Measurements from ENCODE around the gene PTTG2.
"Not testable (repeated sequence)": the region's sequence is repeated elsewhere in the genome, so short reads cannot be mapped to it uniquely, and the experiment has no call there.

PTTG2 gene

DNA sequence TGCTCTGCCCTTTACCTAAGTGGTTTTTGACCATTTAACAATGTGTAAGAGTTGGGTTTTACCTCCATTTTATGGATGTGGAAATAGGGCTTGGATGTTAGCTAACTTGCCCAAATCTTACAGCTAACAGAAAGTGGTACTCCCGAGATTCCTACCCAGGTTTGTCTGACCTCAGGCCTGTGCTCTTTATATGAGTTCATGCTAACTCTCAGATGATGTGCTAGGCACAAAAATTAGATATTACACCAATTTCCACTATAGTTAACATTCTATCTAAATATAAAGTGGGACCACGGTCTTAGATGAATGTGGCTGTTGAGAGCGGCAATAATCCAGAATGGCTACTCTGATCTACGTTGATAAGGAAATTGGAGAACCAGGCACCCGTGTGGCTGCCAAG lies at the start of gene PTTG2:
Gene PTTG2 (plus strand): TSS at position 301 of the 400 bp plus-strand sequence. CDS start 37 bp downstream, at position 338.
- DNase-seq (ENCODE audit: low spot score) = no peak

DNA sequence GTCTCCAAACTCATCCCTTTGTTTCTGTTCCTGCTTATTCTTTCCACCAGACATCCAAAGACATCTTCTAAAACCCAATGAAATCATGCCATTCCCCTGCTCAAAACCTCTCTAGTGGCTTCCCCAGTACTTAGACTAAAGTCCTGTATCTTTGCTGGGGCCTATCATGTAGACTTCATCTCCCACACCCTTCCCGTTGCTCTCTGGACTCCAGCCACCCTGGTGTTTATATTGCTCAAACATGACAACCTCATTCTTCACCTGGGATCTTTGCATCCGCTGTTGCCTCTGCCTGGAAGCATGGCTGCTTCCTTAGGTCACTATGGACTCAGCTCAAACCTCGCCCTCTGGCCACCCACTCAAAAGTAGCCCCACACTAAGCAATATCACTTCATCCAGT lies 45.7 kb upstream of the PTTG2 start:
- DNase-seq (ENCODE audit: low spot score) = no peak

- DNase-seq (ENCODE audit: low spot score) = no peak
Observed at GRCh38 chr4:37917388-37917787, 42.8 kb upstream of the PTTG2 start.

DNA sequence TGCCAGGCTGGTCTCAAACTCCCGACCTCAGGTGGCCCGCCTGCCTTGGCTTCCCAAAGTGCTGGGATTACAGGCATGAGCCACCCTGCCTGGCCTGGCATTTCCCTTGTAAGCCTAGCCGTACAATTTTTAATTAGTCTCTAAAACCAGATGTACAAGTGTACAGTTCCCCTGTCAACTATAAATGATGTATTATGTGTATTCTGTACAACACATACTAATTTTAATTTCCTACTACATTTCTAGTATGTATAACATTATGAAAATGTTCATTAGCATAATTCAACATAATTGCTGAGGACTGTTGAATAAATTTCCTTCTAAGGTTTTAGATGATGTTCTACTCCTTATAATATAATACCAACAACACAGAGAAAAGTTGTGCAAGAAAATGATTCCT lies 41.5 kb upstream of the PTTG2 start:
- DNase-seq (ENCODE audit: low spot score) = no peak

- no peak for DNase-seq (ENCODE audit: low spot score)
Observed at GRCh38 chr4:37922328-37922727, 37.9 kb upstream of the PTTG2 start.

DNA sequence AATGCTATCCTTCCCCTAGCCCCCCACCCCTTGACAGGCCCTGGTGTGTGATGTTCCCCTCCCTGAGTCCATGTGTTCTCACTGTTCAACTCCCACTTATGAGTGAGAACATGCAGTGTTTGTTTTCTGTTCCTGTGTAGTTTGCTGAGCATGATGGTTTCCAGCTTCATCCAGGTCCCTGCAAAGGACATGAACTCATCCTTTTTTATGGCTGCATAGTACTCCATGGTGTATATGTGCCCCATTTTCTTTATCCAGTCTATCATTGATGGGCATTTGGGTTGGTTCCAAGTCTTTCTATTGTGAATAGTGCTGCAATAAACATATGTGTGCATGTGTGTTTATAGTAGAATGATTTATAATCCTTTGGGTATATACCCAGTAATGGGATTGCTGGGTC lies 37.1 kb upstream of the PTTG2 start:
- DNase-seq (ENCODE audit: low spot score) = not testable (repeated sequence)

DNA sequence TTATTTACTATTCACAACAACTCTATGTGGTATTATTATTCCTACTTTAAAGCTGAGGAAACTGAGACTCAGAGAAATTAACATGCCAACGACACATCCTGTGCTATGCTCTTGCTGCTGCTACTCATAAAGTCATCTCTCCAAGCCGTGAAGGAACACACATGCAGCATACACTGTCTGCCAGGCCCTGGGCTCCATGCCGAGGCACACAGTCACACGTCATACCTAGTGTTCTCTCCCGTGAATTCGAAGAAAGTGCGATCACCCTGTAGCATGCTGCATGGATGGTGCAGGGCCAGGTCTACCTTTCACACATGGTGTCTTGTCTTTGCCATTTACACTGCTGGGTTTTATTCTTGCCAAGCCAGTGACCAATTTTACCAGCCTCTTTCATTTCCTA lies 35.3 kb upstream of the PTTG2 start:
- DNase-seq (ENCODE audit: low spot score) = no peak

DNA sequence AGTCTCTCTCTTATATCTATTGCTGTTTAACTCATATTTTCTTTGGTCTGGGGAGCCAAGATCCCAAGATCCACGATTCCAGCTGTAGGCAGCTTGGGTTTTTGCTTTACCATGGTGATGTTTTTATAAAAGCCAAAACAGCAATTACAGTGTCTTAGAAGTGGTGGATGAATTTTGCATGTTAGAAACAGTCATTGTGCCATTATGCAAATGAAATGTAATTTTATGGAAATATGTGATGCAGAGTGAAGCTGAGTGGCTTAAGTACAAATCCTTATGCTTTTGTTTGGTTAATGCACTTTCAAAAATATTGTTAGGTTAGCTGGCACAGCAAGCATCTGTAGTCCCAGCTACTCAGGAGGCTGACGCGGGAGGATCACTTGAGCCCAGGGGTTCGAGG lies 32.8 kb upstream of the PTTG2 start:
- no peak for DNase-seq (ENCODE audit: low spot score)

DNA sequence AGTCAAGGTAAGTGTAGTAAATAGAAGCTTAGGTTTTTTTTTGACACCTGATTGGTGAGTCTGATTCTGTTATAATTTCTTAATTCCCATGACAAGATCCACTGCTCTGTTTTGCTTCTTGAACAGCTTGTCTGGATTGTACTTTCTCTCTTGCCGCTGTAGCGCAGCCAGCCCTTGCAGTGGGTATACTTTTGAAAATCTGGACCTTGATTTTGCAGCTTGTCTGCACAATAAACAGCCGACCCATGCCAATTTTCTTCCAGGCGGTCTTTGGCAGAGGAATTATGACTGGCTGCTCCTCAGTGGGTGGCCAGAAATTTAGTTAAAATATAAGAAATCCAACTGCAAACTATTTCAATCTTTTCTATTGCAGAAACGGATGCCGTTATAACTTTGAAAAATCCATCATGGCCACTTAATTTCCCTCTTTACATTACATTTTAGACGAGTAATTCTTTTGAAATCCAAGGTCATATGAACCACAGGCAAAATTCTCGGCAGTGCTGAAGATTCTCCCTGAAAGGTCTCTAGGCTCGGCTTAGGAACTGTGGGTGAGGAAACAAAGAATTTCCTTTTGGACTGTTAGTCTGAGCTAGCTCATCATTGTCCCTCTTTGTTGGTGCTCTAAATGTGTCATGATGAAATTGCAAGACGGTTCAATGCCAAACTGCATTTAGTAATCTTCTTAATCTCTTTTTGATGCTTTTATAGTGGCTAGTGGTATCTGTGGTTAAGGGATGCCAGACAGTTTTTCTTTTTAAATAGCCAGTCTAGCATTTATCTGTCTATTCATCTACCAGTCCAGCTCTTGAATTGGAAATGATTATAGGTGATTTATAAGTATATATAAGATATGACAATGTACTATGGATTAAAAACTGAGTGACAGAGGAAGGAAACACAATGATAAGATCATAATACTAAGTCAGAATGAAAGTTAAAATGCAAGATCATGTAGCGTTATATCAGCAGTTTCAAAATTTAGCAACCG lies 31.5 kb upstream of the PTTG2 start:
- DNase-seq (ENCODE audit: low spot score) = no peak

DNA sequence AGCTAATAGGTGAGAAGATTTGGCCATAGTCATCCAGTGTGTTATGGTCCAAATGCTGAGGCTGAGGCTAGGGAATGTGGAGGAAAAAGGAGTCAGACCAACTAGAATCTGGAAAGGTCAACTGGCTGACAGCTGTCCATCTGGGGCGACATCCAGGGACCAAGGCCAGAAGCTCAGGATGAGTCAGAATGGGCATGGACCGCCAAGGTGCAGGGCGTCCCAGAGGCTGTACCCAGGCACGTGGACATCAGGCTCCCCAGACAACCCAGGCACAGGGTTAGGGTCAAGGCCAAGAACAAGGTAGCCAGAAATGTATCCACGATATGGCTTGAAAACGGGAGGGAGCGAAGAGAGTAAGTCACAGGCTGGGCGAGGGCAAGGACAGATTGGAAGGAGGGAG lies 26.1 kb upstream of the PTTG2 start:
- DNase-seq (ENCODE audit: low spot score) = no peak

- no peak for DNase-seq (ENCODE audit: low spot score)
Observed at GRCh38 chr4:37934609-37935008, 25.6 kb upstream of the PTTG2 start.

- DNase-seq (ENCODE audit: low spot score) = no peak
Observed at GRCh38 chr4:37935026-37935425, 25.2 kb upstream of the PTTG2 start.

DNA sequence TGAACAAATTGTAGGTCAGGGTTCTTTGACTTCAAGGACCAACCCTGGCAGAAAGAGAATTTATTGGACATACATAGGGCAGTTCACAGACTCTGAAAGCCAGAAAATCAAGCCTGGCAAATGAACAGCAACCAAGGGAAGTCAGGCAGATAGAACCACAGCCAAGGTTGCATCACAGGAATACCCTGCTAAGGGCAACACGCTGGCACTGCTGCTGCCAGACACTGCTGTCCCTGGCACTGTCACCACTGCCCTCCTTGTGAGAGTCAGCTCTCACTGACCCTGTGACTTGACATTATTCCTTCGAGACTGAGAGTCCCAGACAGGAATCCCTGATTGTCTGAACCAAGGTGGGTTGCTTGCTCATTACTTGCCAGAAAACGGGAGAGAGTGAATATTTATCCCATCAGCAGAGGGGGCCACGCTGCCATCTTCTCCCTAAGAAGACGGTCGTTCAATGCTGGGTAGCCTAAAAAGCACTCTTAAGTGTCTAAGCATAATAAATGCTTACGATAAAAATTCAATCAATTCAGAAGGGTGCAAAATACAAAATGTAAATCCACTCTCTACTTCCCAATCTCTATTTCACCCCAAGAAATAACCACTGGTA lies 23.2 kb upstream of the PTTG2 start:
- DNase-seq (ENCODE audit: low spot score) = no peak

GRCh38 chr4:37938208-37938607 lies 22.0 kb upstream of the PTTG2 start:
- DNase-seq (ENCODE audit: low spot score) = no peak

DNA sequence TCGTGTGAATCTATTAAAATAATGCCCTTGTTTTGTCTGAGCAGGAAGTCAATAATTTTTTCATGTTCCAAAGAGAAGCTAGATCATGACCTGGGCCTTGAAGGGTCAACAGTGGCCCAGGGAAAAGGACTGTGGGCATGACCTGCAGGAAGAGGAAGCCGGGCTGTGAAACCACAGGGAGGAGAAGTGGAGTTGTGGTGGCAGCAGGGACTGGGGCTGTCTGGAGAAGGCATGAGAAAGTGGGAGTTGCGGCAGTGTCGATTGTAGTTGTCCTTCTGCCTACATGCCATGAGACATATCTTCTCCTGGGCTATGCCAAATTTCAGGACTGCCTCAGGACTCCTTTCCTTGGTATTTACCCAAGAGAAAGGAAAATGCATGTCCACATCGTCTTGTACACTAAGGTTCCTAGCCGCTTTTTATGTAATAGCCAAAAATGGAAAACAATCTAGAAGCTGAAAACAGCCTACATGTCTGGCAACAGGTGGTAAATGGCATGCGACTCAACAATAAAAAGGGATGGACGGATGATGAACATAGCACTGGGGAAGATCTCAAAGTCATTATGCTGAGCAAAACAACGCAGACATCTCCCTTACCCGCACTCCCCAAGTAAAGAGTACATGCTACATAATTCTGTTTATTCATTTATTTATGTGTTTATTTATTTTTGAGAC lies 13.6 kb upstream of the PTTG2 start:
- no peak for DNase-seq (ENCODE audit: low spot score)

DNA sequence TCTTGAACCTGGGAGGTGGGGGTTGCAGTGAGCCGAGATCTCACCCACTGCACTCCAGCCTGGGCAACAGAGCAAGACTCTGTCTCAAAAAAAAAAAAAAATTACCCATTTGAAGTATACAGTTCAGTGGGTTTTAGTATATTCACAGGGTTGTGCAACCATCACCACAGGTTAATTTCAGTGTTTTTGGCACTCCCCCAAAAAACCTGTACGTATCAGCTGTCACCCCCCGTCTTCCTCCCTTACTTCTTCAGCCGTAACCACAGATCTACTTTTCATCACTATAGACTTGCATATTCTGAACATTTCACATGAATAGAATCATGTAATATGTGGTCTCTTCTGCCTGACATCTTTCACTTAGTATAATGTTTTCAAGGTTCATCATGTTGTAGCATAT lies 11.7 kb upstream of the PTTG2 start:
- DNase-seq (ENCODE audit: low spot score) = peak; percentile 29

- no peak for DNase-seq (ENCODE audit: low spot score)
Observed at GRCh38 chr4:37949636-37950426, 10.4 kb upstream of the PTTG2 start.

- DNase-seq (ENCODE audit: low spot score) = no peak
Observed at GRCh38 chr4:37951461-37952352, 8.5 kb upstream of the PTTG2 start.

GRCh38 chr4:37953156-37953555 lies 7.0 kb upstream of the PTTG2 start:
- DNase-seq (ENCODE audit: low spot score) = no peak

DNA sequence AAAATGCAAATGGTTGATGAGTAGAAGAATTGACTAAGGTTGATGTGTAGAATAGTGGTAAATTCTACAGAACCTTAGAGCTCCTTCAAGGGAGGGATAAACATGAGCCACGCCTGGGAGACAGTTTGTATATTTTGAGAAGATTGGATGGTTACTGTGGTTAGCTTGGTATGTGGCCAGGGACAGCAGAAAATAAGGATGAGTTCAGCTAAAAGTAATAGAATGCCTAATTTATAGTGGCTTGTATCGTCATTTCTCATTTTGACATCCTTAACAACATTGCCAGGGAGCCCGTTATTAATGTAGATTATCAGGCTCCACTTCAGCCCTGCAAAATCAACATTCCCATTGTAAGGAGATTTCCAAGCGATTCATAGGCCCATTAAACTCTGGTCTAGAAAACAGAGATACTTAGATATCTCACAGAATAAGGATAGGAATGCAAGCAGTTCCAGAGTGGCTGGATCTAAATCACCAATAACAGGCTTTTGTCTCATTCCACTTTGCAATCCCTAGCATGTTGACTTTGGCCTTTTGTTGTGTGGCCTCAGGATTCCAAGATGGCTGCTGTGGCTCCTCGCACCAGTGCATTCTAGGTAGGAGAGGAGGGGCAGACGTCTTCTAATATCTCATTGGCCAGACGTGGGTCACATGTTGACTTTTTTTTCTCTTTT lies 6.4 kb upstream of the PTTG2 start:
- no peak for DNase-seq (ENCODE audit: low spot score)

All from NAMALWA (cell line).